ENCODE data around the gene NBAS.
"Not testable (repeated sequence)": the region's sequence is repeated elsewhere in the genome, so short reads cannot be mapped to it uniquely, and the experiment has no call there.

The NBAS gene

DNA sequence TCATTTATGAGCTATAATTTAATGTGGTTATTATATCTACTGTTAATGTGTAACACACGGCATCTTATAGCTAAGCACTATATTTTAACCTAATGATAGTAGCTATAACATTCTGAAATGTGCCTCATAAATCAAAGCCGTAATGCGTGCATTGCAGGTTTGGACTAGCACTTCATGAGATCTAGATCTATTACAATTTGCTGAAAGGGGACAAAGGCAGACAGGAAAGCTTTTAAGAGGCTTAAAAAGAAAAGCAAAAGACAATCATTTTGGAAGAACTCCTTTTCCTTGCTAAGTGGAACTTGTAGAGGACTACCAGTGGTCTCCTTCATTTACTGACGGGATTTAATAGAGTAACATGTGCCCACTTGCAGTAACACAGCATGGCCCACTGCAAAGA, 213.1 kb downstream of the NBAS start:
- H3K9me3 ChIP-seq (ENCODE audit: control insufficient read depth, low read depth, low read length), result no peaks in the 10 kb centered on the region
- no peaks in the 10 kb centered on the region for H3K27me3 ChIP-seq (ENCODE audit: control insufficient read depth, insufficient read depth, low read length)
- H3K4me1 ChIP-seq (ENCODE audit: control insufficient read depth, low read depth, low read length), result no peaks in the 10 kb centered on the region
- no peak overlapping the region for H3K9ac ChIP-seq (ENCODE audit: low read length)
- no peak overlapping the region for H3K4me3 ChIP-seq (ENCODE audit: low read length)
- no peak overlapping the region for H3K27ac ChIP-seq (ENCODE audit: low read length)
- H3K36me3 ChIP-seq (ENCODE audit: control insufficient read depth, low read depth, low read length), result no peaks in the 10 kb centered on the region

DNA sequence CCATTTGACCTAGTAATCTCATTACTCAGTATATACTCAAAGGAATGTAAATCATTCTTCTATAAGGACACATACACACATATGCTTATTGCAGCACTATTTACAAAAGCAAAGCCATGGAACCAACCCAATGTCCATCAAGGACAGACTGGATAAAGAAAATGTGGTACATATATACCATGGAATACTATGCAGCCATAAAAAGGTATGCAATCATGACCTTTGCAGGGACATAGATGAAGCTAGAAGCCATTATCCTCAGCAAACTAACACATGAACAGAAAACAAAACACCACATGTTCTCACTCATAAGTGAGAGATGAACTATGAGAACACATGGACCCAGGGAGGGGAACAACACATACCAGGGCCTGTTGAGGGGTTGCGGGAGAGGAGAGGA, 214.5 kb downstream of the NBAS start:
- Histone ChIP-seq H3K9ac (ENCODE audit: low read length) (no peak overlapping the region), H3K4me1 (ENCODE audit: control insufficient read depth, low read depth, low read length) (no peaks in the 10 kb centered on the region)

DNA sequence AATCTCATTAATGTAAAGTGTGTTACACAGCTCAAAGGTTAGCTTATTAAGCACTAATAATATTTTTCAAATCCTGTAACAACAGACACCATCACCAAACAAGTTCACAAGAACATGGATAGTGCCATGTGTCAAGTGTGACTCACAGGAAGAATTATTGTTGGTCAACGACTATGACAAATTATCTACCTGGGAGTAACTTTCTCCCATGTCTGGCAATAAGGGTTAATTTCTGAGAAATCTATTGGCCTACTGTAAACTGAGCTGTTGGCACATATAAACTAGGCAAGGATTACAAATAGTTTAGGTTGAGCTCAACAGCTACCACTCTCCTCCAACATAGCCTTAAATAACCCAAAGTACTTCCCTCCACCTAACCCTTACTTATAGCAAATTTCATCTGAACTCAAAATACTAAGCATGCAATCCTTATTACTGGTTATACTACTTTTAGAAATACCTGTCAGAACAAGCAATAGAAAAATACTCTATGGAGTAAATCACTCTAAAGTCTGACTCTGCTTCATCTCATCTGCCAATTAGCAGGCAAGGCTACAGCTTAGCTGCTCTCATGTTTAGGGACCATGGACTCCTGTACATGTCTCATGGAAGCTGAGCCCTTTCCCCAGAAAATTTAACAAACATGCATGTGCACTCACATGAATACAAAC, 223.0 kb downstream of the NBAS start:
- Histone ChIP-seq H3K27ac (ENCODE audit: low read length) (no peak overlapping the region), H3K36me3 (ENCODE audit: control insufficient read depth, low read depth, low read length) (no peaks in the 10 kb centered on the region), H3K9ac (ENCODE audit: low read length) (no peak overlapping the region), H3K4me1 (ENCODE audit: control insufficient read depth, low read depth, low read length) (peaks cover 2% of the 10 kb centered on the region), H3K27me3 (ENCODE audit: control insufficient read depth, insufficient read depth, low read length) (no peaks in the 10 kb centered on the region), H3K9me3 (ENCODE audit: control insufficient read depth, low read depth, low read length) (no peaks in the 10 kb centered on the region), H3K4me3 (ENCODE audit: low read length) (no peak overlapping the region)

More for the DNA sequence above, 214.5 kb downstream of the NBAS start:
- Histone ChIP-seq H3K36me3 (ENCODE audit: control insufficient read depth, low read depth, low read length) (no peaks in the 10 kb centered on the region), H3K27me3 (ENCODE audit: control insufficient read depth, insufficient read depth, low read length) (no peaks in the 10 kb centered on the region), H3K9me3 (ENCODE audit: control insufficient read depth, low read depth, low read length) (no peaks in the 10 kb centered on the region), H3K27ac (ENCODE audit: low read length) (no peak overlapping the region), H3K4me3 (ENCODE audit: low read length) (no peak overlapping the region)

DNA sequence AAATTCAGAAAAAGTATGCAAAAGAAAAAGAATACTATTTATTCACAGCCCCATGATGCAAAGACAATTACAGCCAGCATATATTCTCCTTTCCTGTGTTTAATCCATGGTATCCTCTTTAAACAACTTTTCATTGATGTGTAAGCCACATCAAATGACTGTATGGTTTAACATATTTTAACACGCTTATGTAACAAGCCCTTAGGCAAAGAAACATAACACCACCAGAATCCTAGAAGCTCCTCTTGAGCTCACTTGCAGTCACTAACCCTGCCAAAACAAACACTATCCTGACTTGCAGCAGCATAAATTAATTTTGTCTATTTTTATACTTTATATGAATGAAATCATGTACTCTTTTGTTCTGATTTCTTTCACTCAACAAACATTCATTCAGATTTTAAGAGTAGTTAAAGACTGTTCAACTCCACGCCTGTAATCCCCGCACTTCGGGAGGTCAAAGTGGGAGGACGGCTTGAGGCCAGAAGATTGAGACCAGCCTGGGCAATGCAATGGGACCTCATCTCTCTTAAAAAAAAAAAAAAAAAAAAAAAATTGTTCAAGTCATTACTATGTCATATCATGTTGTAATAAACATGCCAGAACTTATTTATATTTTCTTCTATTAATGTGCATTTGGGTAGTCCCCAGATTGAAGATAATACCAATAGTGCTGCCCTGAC, 226.3 kb downstream of the NBAS start:
- no peaks in the 10 kb centered on the region for H3K36me3 ChIP-seq (ENCODE audit: control insufficient read depth, low read depth, low read length)
- H3K9me3 ChIP-seq (ENCODE audit: control insufficient read depth, low read depth, low read length), result no peaks in the 10 kb centered on the region
- H3K27me3 ChIP-seq (ENCODE audit: control insufficient read depth, insufficient read depth, low read length), result no peaks in the 10 kb centered on the region
- no peak overlapping the region for H3K9ac ChIP-seq (ENCODE audit: low read length)
- H3K4me1 ChIP-seq (ENCODE audit: control insufficient read depth, low read depth, low read length), result peaks cover 4% of the 10 kb centered on the region
- no peak overlapping the region for H3K27ac ChIP-seq (ENCODE audit: low read length)
- H3K4me3 ChIP-seq (ENCODE audit: low read length), result no peak overlapping the region

DNA sequence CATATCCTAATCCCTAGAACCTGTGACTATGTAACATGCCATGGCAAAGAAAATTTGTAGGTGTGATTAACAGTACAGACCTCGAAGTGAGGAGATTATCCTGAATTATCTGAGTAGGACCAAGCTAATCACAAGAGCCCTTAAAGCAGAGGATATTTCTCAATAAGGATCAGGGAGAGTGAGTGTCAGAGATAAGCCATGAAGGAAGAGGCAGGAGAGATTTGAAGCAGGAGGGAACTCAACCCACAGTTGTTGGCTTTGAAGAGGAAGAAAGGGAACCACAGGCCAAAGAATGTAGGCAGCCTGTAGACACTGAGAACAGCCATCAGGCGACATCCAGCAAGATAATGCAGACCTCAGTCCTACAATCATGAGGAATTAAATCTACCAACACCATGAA, 229.3 kb downstream of the NBAS start:
- H3K9ac ChIP-seq (ENCODE audit: low read length), result no peak overlapping the region
- H3K27me3 ChIP-seq (ENCODE audit: control insufficient read depth, insufficient read depth, low read length), result no peaks in the 10 kb centered on the region

DNA sequence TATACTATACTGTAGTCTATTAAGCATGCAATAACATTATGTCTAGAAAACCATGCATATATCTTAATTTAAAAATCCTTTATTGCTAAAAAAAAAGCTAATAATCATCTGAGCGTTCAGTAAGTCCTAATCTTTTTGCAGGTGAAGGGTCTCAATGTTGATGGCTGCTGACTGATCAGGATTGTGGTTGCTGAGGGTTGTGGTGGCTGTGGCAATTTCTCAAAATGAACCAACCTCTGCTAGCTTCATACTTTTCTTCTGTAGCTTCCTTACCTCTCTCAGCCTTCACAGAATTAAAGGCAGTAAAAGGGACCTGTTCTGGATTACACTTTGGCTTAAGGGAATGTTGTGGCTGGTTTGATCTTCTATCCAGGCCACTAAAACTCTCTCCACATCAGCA, 235.8 kb downstream of the NBAS start:
- H3K27ac ChIP-seq (ENCODE audit: low read length), result no peak overlapping the region
- no peak overlapping the region for H3K9ac ChIP-seq (ENCODE audit: low read length)
- H3K9me3 ChIP-seq (ENCODE audit: control insufficient read depth, low read depth, low read length), result no peaks in the 10 kb centered on the region

More for the DNA sequence above, 229.3 kb downstream of the NBAS start:
- Histone ChIP-seq H3K4me1 (ENCODE audit: control insufficient read depth, low read depth, low read length) (peaks cover 4% of the 10 kb centered on the region), H3K27ac (ENCODE audit: low read length) (no peak overlapping the region), H3K9me3 (ENCODE audit: control insufficient read depth, low read depth, low read length) (no peaks in the 10 kb centered on the region), H3K36me3 (ENCODE audit: control insufficient read depth, low read depth, low read length) (no peaks in the 10 kb centered on the region), H3K4me3 (ENCODE audit: low read length) (no peak overlapping the region)

DNA sequence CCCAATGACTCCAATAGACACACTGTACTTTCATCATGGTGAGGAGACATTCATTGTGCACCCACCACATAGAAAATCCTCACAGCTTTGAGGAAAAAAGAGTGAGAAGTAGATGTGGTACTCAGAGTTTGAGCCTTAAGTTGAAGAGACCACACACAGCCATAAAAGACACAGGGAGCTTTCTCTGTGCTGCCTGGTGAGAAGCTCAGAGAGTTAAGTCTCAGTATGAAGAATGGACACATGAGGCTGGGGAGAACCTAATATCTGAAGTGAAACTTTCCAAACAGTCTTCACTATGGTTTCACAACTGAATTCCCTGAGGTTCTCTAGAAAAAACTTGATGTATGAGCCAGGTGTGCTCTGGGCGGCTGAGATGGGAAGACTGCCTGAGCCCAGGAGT, 237.9 kb downstream of the NBAS start:
- H3K9me3 ChIP-seq (ENCODE audit: control insufficient read depth, low read depth, low read length), result no peaks in the 10 kb centered on the region
- no peak overlapping the region for H3K9ac ChIP-seq (ENCODE audit: low read length)

More for the DNA sequence above, 235.8 kb downstream of the NBAS start:
- H3K36me3 ChIP-seq (ENCODE audit: control insufficient read depth, low read depth, low read length), result no peaks in the 10 kb centered on the region
- H3K4me3 ChIP-seq (ENCODE audit: low read length), result no peak overlapping the region
- H3K4me1 ChIP-seq (ENCODE audit: control insufficient read depth, low read depth, low read length), result no peaks in the 10 kb centered on the region
- H3K27me3 ChIP-seq (ENCODE audit: control insufficient read depth, insufficient read depth, low read length), result no peaks in the 10 kb centered on the region

DNA sequence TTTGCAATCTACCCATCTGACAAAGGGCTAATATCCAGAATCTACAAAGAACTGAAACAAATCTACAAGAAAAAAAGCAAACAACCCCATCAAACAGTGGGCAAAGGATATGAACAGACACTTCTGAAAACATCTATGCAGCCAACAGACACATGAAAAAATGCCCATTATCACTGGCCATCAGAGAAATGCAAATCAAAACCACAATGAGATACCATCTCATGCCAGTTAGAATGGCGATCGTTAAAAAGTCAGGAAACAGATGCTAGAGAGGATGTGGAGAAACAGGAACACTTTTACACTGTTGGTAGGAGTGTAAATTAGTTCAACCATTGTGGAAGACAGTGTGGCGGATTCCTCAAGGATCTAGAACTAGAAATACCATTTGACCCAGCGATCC, 239.7 kb downstream of the NBAS start:
- H3K4me3 ChIP-seq (ENCODE audit: low read length); H3K9me3 ChIP-seq (ENCODE audit: control insufficient read depth, low read depth, low read length); H3K36me3 ChIP-seq (ENCODE audit: control insufficient read depth, low read depth, low read length); H3K9ac ChIP-seq (ENCODE audit: low read length); H3K4me1 ChIP-seq (ENCODE audit: control insufficient read depth, low read depth, low read length); H3K27me3 ChIP-seq (ENCODE audit: control insufficient read depth, insufficient read depth, low read length); H3K27ac ChIP-seq (ENCODE audit: low read length): not testable (repeated sequence)

More for the DNA sequence above, 237.9 kb downstream of the NBAS start:
- Histone ChIP-seq H3K36me3 (ENCODE audit: control insufficient read depth, low read depth, low read length) (no peaks in the 10 kb centered on the region), H3K27ac (ENCODE audit: low read length) (no peak overlapping the region), H3K27me3 (ENCODE audit: control insufficient read depth, insufficient read depth, low read length) (no peaks in the 10 kb centered on the region), H3K4me1 (ENCODE audit: control insufficient read depth, low read depth, low read length) (no peaks in the 10 kb centered on the region), H3K4me3 (ENCODE audit: low read length) (no peak overlapping the region)

DNA sequence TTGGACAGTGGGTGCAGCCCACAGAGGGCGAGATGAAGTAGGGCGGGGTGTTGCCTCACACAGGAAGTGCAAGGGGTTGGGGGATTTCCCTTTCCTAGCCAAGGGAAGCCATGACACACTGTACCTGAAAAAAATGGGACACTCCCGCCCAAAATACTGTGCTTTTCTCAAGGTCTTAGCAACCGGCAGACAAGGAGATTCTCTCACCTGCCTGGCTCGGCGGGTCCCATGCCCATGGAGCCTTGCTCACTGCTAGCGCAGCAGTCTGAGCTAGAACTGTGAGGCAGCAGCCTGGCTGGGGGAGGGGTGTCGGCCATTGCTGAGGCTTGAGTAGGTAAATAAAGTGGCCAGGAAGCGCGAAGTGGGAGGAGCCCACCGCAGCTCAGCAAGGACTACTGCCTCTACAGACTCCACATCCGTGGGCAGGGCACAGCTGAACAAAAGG, 244.7 kb downstream of the NBAS start:
- no peak overlapping the region for H3K9ac ChIP-seq (ENCODE audit: low read length)
- no peak overlapping the region for H3K27ac ChIP-seq (ENCODE audit: low read length)
- H3K4me1 ChIP-seq (ENCODE audit: control insufficient read depth, low read depth, low read length), result no peaks in the 10 kb centered on the region
- no peaks in the 10 kb centered on the region for H3K27me3 ChIP-seq (ENCODE audit: control insufficient read depth, insufficient read depth, low read length)
- no peak overlapping the region for H3K4me3 ChIP-seq (ENCODE audit: low read length)
- no peaks in the 10 kb centered on the region for H3K36me3 ChIP-seq (ENCODE audit: control insufficient read depth, low read depth, low read length)
- no peaks in the 10 kb centered on the region for H3K9me3 ChIP-seq (ENCODE audit: control insufficient read depth, low read depth, low read length)

DNA sequence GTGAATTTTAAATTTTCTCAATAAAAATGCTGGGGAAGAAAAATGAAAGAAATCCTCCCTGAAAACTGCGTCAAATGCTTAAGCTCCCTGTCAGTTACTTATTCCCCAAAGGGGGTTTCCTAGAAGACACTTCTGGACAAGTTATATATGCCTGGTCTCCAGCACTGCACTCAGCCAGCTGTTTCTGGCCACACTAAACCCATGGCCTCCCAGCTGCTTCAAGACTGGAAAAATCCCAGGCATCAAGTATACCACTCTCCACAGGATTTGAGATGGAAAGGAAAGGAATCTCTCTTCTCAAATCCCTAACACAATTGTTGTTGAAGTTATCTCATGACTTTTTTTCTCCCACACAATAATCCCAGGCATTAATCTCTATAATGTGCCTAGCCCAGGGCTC, 245.7 kb downstream of the NBAS start:
- Histone ChIP-seq H3K27me3 (ENCODE audit: control insufficient read depth, insufficient read depth, low read length) (no peaks in the 10 kb centered on the region), H3K9me3 (ENCODE audit: control insufficient read depth, low read depth, low read length) (no peaks in the 10 kb centered on the region), H3K9ac (ENCODE audit: low read length) (no peak overlapping the region), H3K4me1 (ENCODE audit: control insufficient read depth, low read depth, low read length) (no peaks in the 10 kb centered on the region), H3K4me3 (ENCODE audit: low read length) (no peak overlapping the region), H3K27ac (ENCODE audit: low read length) (no peak overlapping the region), H3K36me3 (ENCODE audit: control insufficient read depth, low read depth, low read length) (no peaks in the 10 kb centered on the region)

DNA sequence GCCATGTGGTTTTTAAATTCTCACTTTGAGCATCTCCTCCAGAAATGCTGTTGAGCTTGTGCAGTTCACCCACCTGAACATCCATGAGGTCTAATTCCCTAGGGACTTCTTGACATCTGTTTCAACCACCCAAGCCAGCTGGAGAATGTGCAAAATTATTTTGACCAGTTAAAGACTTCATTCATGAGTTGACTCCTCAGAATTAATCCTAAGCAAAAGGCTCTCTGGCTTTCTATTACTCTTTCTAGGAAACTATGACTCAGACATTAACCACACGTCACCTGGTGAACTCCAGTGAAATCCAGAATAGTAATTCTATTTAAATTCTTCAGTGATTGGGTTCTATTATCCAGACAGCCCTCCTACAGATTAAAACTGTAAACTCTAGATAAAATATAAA, 247.5 kb downstream of the NBAS start:
- Histone ChIP-seq H3K9ac (ENCODE audit: low read length) (no peak overlapping the region), H3K4me3 (ENCODE audit: low read length) (no peak overlapping the region), H3K9me3 (ENCODE audit: control insufficient read depth, low read depth, low read length) (no peaks in the 10 kb centered on the region), H3K27ac (ENCODE audit: low read length) (no peak overlapping the region), H3K36me3 (ENCODE audit: control insufficient read depth, low read depth, low read length) (no peaks in the 10 kb centered on the region), H3K27me3 (ENCODE audit: control insufficient read depth, insufficient read depth, low read length) (no peaks in the 10 kb centered on the region), H3K4me1 (ENCODE audit: control insufficient read depth, low read depth, low read length) (no peaks in the 10 kb centered on the region)

DNA sequence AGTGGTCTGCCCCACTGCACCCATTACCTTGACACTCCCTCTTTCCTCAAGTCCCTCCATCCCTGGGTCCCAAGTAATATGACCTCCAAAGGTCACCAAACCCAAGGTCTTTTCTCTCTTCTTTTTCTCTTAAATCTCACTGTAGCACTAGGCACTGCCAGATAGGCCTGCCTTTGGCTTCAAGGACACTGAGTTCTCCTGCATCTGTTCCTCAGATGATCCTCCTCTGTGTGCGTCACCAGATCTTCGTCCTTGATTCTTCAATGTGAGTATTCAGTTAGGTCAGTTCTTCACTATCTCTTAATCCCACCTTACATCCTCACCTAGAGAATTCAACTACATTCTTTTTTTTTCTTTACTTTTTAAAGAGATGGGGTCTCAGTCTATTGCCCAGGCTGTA, 249.2 kb downstream of the NBAS start:
- Histone ChIP-seq H3K27ac (ENCODE audit: low read length) (no peak overlapping the region), H3K36me3 (ENCODE audit: control insufficient read depth, low read depth, low read length) (no peaks in the 10 kb centered on the region)

More for the DNA sequence above, 249.2 kb downstream of the NBAS start:
- no peak overlapping the region for H3K9ac ChIP-seq (ENCODE audit: low read length)
- no peaks in the 10 kb centered on the region for H3K27me3 ChIP-seq (ENCODE audit: control insufficient read depth, insufficient read depth, low read length)
- no peaks in the 10 kb centered on the region for H3K9me3 ChIP-seq (ENCODE audit: control insufficient read depth, low read depth, low read length)
- no peak overlapping the region for H3K4me3 ChIP-seq (ENCODE audit: low read length)
- no peaks in the 10 kb centered on the region for H3K4me1 ChIP-seq (ENCODE audit: control insufficient read depth, low read depth, low read length)

Measured in iPS-18a (cell line).